SK-N-SH treated with all-trans-retinoic acid at 6 μM for 48 hours (cell line): ENCODE measurements around the gene PYDC1.

Source experiments
- ATAC-seq: fragments of 200-7000 bp; cut with Tn5 transposase; 3 replicates; pipeline ENCODE4 v1.9.1; 2020; ENCODE audit warnings: mild to moderate bottlenecking, moderate library complexity
- ARNTL ChIP-seq: fragments of 450-650 bp; formaldehyde crosslinking; IDR thresholded peaks from 2 replicates; pipeline ENCODE4 v1.5.0; 2020; ENCODE audit warnings: low read depth, mild to moderate bottlenecking, moderate library complexity, borderline replicate concordance
- BACH2 ChIP-seq: fragments of 250-450 bp; sonication (Bioruptor Pico); IDR thresholded peaks from 2 replicates; pipeline ENCODE4 v1.9.0; 2021; ENCODE audit warnings: mild to moderate bottlenecking, borderline replicate concordance
- CSDC2 ChIP-seq: fragments of 250-450 bp; sonication (Bioruptor Pico); IDR thresholded peaks from 2 replicates; pipeline ENCODE4 v1.5.0; 2020; ENCODE audit warnings: mild to moderate bottlenecking, moderate library complexity
- ESRRG ChIP-seq: fragments of 250-450 bp; sonication (Bioruptor Pico); IDR thresholded peaks from 2 replicates; pipeline ENCODE4 v1.6.1; 2021; ENCODE audit warnings: mild to moderate bottlenecking
- ISL1 ChIP-seq: fragments of 250-450 bp; sonication (Bioruptor Pico); IDR thresholded peaks from 2 replicates; pipeline ENCODE4 v2.1.2; 2022; ENCODE audit warnings: mild to moderate bottlenecking, moderate library complexity
- OSR1 ChIP-seq: fragments of 250-450 bp; sonication (Bioruptor Pico); IDR thresholded peaks from 2 replicates; pipeline ENCODE4 v1.8.0; 2022; ENCODE audit warnings: moderate library complexity, mild to moderate bottlenecking, inconsistent platforms
- PPARA ChIP-seq: fragments of 250-450 bp; sonication (Bioruptor Pico); IDR thresholded peaks from 2 replicates; pipeline ENCODE4 v1.5.0; 2020; ENCODE audit warnings: mild to moderate bottlenecking, borderline replicate concordance
- SNAI2 ChIP-seq: fragments of 250-450 bp; sonication (Bioruptor Pico); IDR thresholded peaks from 2 replicates; pipeline ENCODE4 v1.5.0; 2020; ENCODE audit warnings: mild to moderate bottlenecking, moderate library complexity
- TCF4 ChIP-seq: fragments of 250-450 bp; sonication (Bioruptor Pico); IDR thresholded peaks from 2 replicates; pipeline ENCODE4 v1.8.0; 2021; ENCODE audit warnings: mild to moderate bottlenecking, moderate library complexity, borderline replicate concordance
- TOX ChIP-seq: fragments of 250-450 bp; sonication (Bioruptor Pico); IDR thresholded peaks from 2 replicates; pipeline ENCODE4 v1.8.0; 2021; ENCODE audit warnings: mild to moderate bottlenecking, moderate library complexity, borderline replicate concordance
- ZC3H10 ChIP-seq: fragments of 250-450 bp; sonication (Bioruptor Pico); IDR thresholded peaks from 2 replicates; pipeline ENCODE4 v1.5.1; 2021; ENCODE audit warnings: mild to moderate bottlenecking, moderate library complexity
- ZFP3 ChIP-seq: fragments of 250-450 bp; sonication (Bioruptor Pico); IDR thresholded peaks from 2 replicates; pipeline ENCODE4 v1.5.0; 2020; ENCODE audit warnings: mild to moderate bottlenecking, moderate library complexity
- ZFP30 ChIP-seq: fragments of 450-650 bp; formaldehyde crosslinking; IDR thresholded peaks from 2 replicates; pipeline ENCODE4 v1.5.0; 2022; ENCODE audit warnings: mild to moderate bottlenecking, moderate library complexity
- ZNF565 ChIP-seq: fragments of 450-650 bp; formaldehyde crosslinking; conservative IDR thresholded peaks from 2 replicates; pipeline ENCODE4 v1.5.0; 2020; ENCODE audit warnings: low read depth, mild to moderate bottlenecking, moderate library complexity
- ZNF70 ChIP-seq: fragments of 450-650 bp; formaldehyde crosslinking; IDR thresholded peaks from 2 replicates; pipeline ENCODE4 v1.5.0; 2020; ENCODE audit warnings: mild to moderate bottlenecking, moderate library complexity
- ZNF8 ChIP-seq: fragments of 450-650 bp; formaldehyde crosslinking; IDR thresholded peaks from 2 replicates; pipeline ENCODE4 v1.5.0; 2020; ENCODE audit warnings: mild to moderate bottlenecking, moderate library complexity
- TF ChIP-seq, protein P1 (sequence below): fragments of 250-450 bp; sonication (Bioruptor Pico); IDR thresholded peaks from 2 replicates; pipeline ENCODE4 v1.5.0; 2020; ENCODE audit warnings: mild to moderate bottlenecking, moderate library complexity
- TF ChIP-seq, protein P2 (sequence below): fragments of 250-450 bp; sonication (Bioruptor Pico); IDR thresholded peaks from 2 replicates; pipeline ENCODE4 v1.8.0; 2021; ENCODE audit warnings: low read depth, mild to moderate bottlenecking, moderate library complexity, borderline replicate concordance
- TF ChIP-seq, protein P3 (sequence below): fragments of 250-450 bp; sonication (Bioruptor Pico); IDR thresholded peaks from 2 replicates; pipeline ENCODE4 v1.8.0; 2020; ENCODE audit warnings: mild to moderate bottlenecking, moderate library complexity, borderline replicate concordance
- TF ChIP-seq, protein P4 (sequence below): fragments of 250-450 bp; sonication (Bioruptor Pico); IDR thresholded peaks from 2 replicates; pipeline ENCODE4 v1.5.1; 2020; ENCODE audit warnings: low read depth, mild to moderate bottlenecking, moderate library complexity

Gene PYDC1

DNA sequence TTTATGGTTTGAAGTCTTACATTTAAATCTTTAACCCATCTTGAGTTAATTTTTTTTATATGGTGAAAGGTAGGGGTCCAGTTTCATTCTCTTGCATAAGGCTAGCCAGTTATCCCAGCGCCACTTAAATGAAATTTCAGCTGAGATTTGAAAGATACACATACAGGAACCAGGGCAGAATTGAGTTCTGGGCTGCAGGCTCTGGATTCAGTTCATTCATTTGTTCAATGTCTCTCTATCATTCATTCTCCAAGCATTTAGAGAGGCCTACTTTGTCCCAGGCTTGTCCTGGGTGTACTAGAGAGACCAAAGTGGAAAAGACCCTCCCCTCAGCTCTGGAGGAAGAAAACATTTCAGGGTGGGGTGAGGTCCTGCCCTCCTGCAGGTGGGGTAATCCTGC lies 3.6 kb downstream of the PYDC1 start:
- no peak for ATAC-seq
- TF ChIP-seq SNAI2 (CRISPR knock-in tag) (no peak), ZNF565 (CRISPR knock-in tag) (no peak), ZFP30 (no peak), ZNF70 (CRISPR knock-in tag) (no peak)

DNA sequence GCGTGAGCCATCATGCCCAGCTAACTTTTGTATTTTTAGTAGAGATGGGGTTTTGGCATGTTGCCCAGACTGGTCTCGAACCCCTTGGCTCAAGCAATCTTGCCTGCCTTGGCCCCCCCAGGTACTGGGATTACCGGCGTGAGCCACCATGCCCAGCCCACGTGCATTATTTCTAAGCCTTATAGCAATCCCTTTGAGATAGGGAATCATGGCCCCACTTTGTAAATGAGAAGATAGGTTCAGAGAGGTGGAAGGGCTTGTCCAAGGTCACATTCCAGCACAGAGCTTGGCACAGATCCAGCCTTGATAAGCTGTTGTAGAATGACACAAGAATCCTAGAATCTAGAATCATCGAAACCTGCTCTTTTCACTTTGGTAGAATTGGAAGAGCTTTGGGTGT lies 10.2 kb downstream of the PYDC1 start:
- no peak for ATAC-seq
- TF ChIP-seq OSR1 (CRISPR knock-in tag) (no peak), ZC3H10 (no peak), ZFP3 (no peak), ZNF565 (CRISPR knock-in tag) (no peak), ARNTL (CRISPR knock-in tag) (no peak), ESRRG (no peak), BACH2 (CRISPR knock-in tag) (no peak), SNAI2 (CRISPR knock-in tag) (no peak), CSDC2 (no peak)
- TF ChIP-seq, protein P1, sequence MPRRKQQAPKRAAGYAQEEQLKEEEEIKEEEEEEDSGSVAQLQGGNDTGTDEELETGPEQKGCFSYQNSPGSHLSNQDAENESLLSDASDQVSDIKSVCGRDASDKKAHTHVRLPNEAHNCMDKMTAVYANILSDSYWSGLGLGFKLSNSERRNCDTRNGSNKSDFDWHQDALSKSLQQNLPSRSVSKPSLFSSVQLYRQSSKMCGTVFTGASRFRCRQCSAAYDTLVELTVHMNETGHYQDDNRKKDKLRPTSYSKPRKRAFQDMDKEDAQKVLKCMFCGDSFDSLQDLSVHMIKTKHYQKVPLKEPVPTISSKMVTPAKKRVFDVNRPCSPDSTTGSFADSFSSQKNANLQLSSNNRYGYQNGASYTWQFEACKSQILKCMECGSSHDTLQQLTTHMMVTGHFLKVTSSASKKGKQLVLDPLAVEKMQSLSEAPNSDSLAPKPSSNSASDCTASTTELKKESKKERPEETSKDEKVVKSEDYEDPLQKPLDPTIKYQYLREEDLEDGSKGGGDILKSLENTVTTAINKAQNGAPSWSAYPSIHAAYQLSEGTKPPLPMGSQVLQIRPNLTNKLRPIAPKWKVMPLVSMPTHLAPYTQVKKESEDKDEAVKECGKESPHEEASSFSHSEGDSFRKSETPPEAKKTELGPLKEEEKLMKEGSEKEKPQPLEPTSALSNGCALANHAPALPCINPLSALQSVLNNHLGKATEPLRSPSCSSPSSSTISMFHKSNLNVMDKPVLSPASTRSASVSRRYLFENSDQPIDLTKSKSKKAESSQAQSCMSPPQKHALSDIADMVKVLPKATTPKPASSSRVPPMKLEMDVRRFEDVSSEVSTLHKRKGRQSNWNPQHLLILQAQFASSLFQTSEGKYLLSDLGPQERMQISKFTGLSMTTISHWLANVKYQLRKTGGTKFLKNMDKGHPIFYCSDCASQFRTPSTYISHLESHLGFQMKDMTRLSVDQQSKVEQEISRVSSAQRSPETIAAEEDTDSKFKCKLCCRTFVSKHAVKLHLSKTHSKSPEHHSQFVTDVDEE, result no peak
- TF ChIP-seq, protein P2, sequence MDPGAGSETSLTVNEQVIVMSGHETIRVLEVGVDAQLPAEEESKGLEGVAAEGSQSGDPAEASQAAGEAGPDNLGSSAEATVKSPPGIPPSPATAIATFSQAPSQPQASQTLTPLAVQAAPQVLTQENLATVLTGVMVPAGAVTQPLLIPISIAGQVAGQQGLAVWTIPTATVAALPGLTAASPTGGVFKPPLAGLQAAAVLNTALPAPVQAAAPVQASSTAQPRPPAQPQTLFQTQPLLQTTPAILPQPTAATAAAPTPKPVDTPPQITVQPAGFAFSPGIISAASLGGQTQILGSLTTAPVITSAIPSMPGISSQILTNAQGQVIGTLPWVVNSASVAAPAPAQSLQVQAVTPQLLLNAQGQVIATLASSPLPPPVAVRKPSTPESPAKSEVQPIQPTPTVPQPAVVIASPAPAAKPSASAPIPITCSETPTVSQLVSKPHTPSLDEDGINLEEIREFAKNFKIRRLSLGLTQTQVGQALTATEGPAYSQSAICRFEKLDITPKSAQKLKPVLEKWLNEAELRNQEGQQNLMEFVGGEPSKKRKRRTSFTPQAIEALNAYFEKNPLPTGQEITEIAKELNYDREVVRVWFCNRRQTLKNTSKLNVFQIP (CRISPR knock-in tag), result no peak
- TF ChIP-seq, protein P3, sequence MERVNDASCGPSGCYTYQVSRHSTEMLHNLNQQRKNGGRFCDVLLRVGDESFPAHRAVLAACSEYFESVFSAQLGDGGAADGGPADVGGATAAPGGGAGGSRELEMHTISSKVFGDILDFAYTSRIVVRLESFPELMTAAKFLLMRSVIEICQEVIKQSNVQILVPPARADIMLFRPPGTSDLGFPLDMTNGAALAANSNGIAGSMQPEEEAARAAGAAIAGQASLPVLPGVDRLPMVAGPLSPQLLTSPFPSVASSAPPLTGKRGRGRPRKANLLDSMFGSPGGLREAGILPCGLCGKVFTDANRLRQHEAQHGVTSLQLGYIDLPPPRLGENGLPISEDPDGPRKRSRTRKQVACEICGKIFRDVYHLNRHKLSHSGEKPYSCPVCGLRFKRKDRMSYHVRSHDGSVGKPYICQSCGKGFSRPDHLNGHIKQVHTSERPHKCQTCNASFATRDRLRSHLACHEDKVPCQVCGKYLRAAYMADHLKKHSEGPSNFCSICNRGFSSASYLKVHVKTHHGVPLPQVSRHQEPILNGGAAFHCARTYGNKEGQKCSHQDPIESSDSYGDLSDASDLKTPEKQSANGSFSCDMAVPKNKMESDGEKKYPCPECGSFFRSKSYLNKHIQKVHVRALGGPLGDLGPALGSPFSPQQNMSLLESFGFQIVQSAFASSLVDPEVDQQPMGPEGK (CRISPR knock-in tag), result no peak

DNA sequence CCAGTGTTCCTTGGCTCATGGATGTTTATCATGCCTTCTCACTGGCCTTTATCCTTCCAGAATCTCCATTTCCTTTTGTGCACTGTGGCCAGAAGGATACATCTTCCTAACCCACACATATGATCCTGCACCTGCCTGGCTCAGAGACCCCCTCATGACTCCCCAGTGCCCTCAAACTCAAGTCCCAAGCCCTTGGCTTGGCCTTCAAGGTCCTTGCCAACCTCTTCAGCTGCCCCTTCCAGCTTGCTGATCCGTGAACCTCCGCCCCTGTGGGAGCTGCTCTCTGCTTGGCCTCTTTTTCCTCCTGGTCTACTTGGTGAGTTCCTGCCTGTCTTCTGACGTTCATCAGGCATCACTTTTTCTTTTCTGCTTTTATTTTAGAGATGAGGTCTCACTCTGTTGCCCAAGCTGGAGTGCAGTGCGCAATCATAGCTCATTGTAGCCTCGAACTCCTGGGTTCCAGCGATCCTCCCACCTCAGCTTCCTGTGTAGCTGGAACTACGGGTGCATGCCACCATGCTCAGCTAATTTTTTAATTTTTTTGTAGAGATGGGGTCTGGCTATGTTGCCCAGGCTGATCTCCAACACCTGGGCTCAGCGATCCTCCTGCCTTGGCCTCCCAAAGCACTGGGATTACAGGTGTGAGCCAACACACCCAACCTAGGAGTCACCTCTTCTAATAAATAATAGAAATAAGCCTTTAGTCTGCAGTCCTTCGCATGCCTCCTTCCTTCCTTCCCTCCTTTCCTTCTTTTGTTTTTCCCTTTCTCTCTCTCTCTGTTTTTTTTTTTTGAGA lies 11.9 kb downstream of the PYDC1 start:
- TF ChIP-seq ZNF565 (CRISPR knock-in tag) (no peak), ZFP3 (no peak), TOX (CRISPR knock-in tag) (no peak), BACH2 (CRISPR knock-in tag) (no peak), TCF4 (no peak), ISL1 (CRISPR knock-in tag) (no peak), ZNF70 (CRISPR knock-in tag) (no peak), SNAI2 (CRISPR knock-in tag) (no peak), CSDC2 (no peak), PPARA (CRISPR knock-in tag) (no peak), ARNTL (CRISPR knock-in tag) (no peak), ZNF8 (CRISPR knock-in tag) (no peak)
- TF ChIP-seq, protein P1, result no peak
- TF ChIP-seq, protein P4, sequence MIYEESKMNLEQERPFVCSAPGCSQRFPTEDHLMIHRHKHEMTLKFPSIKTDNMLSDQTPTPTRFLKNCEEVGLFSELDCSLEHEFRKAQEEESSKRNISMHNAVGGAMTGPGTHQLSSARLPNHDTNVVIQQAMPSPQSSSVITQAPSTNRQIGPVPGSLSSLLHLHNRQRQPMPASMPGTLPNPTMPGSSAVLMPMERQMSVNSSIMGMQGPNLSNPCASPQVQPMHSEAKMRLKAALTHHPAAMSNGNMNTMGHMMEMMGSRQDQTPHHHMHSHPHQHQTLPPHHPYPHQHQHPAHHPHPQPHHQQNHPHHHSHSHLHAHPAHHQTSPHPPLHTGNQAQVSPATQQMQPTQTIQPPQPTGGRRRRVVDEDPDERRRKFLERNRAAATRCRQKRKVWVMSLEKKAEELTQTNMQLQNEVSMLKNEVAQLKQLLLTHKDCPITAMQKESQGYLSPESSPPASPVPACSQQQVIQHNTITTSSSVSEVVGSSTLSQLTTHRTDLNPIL (CRISPR knock-in tag), result no peak
- TF ChIP-seq, protein P2 (CRISPR knock-in tag), result no peak
- TF ChIP-seq, protein P3 (CRISPR knock-in tag), result no peak
- ATAC-seq, result no peak
